NCI-H1694 (cell line): Measurements from ENCODE around the gene BFSP1.

Source experiments
- DNase-seq: peaks from one replicate; lab custom pipeline; 2025; lab: John Stamatoyannopoulos, UW

BFSP1 gene

DNA sequence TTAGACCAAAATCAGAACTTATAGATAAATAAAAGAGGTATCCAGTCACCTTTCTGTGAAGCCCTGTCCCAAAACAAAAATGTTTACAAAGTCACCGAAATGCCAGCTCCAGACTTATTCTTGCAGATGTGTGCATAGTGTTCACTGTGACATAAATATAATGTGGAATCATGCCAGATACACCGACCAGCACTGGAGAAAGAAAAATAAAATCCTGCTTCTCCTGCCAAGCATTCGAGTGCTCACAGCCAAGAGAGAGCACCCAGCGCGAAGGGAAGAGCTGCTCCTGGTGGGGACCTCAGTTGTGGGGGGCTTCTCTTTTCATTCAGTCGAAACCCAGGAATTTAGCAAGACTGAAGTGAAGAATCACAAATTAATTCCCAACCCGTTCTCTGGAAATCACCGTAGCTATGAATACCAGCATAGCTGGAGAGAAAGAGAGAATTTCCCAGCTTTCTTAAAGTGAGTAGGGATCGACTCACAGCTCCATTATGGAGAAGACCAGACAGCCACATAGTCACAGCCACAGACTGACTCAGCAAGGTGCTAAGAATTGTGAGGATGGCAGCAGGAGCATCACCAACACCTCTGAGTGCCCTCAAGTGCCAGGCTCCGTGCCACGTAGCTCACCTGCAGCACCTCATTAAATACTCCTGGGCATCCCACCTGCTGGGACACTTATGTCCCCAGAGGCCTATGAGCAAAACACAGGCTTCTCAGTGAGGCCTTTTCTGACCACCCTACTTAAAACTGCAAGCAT lies 33.2 kb downstream of the BFSP1 start:
- DNase-seq, result no peak

DNA sequence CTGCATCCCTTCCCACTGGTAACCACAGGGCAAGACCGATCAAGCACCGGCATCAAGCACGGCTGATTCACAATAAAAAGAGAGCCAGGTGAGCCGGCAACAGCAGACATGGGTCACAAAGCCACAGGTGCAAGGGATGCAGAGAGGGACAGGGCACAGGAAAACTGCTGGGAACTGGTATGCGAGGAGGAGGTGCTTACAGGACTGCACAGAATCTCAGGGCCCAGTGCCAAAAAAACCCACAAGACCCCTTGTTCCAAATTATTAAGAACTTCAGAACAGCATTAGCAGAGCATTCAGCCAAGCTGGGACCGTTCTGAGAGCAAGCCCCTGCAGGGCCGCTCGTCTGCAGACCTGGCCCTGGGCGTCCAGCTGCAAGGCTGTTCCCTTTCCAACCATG lies 35.4 kb downstream of the BFSP1 start:
- DNase-seq, result no peak

DNA sequence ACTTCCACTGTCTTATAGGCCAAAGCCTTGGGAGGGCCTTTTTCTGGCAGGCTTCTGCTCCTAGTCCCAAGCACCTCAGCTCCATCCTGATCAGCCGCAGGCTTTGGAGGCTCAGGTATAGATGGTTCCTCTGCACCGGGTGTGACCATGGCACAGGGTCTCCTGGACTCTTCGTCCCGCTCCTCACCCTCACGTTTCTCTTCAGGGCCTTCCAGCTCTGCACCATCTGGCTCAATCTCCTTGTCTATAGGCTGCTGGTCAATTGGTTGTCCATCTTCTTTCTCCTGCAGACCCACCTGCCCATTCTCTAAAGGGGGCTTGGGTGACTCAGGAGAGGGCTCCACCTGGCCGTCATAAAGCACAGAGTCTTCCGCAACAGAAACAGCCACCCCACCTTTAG lies 37.0 kb downstream of the BFSP1 start:
- no peak for DNase-seq

DNA sequence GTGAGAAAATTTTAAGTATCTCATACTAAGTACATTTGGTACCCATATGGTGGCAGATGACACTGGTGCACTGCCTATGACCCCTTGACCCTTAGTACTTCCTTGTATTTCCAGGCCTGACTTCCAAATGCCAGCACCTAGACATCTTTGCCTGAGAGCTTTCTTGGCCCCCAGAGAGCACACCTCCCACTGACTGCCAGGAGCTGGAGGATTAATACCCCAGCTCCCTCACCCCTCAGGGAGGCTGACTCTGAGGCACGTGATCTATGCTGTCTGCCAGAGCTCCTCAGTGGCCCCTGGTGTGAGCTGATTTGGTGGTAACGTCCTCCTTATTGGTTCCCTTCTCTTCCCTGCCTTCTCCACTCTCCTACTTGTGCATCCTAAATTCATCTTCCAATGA lies 38.0 kb downstream of the BFSP1 start:
- no peak for DNase-seq

DNA sequence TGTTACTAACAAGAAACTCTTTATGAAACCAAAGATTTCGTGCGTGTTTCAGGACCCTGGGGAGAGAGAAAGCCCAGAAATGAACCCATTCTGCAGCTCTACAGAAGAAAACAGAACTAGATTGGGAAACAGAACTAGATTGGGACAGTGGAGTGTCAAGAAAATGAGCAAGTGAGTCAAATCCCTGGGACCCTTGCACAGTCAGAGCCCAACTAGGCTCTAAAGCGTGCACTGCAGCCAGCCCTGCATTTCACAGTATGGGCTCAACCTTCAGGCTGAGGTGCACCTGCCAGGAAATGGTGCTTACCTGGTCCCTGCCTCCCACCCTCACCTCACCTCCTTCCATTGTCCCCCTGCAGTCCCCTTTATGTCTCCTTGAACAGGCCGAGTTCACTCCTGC lies 39.7 kb downstream of the BFSP1 start:
- no peak for DNase-seq

DNA sequence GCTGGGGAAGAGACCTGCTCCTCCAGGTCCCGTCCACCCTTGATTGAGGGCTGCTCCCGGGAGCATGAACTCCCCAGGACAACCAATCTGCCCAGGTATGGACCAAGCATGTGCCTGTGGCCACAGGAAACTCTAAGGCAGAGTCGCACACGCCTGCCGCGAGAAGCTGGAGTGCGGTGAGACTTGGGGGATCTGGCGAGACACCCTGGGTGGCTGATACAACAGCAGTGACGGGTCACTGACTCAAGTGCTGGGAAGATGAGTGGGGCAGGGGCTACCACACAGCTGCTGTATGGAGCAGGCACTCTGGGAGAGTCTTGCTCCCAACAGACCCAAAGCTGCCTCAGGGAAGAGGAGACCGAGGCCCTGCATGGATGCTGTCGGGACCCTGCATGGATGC lies 40.1 kb downstream of the BFSP1 start:
- DNase-seq, result no peak

DNA sequence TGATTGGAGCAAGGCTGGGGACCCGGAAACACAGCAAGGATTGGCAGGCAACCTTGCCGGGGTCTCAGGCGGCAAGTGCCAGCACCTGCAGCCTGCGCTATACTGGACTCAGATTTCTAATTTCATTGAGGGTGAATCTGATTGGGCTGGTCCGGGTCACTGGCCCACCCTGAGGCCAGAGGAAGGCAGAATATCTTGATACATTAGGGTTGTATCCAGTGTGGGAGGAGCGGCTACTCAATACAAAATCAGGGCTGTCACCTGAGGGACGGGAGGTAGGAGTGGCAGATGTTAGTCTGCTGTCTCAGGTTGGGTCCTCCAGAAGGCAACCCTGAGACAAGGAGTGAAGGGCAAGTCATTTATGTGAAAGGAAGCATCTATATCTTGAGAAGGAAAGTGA lies 40.7 kb downstream of the BFSP1 start:
- no peak for DNase-seq

DNA sequence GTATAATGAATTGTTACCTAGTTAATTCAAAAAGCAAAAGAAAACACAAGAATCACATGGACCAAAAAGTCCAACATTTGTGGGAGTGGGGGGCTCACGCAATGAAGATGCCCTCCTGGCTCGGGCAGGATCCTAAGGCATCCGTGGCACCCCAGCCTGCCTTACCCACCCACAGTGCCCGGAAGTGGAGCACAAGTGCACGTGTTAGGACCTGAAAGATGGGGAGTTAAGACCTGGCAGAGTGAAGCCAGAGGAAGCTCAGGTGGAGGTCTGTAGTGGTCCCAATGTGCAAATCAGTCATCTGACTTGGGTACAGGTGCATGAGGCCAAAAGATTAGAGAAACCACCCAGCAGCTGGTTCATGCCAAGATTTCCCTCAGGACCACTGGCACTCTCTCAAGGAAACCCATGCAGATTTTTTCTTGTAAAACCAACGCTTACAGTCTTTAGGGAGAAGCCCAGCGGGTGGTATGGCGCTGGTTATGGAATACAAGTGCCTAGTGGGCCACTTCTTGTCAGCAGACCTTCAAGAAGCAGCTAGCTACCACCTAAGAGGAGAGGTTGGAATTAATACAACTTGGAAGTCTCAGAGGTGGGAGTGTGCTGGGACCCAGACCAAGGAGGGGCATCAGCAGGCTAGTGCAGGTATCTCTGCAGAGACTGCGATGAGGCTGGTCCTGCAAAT lies 42.1 kb downstream of the BFSP1 start:
- DNase-seq, result no peak

DNA sequence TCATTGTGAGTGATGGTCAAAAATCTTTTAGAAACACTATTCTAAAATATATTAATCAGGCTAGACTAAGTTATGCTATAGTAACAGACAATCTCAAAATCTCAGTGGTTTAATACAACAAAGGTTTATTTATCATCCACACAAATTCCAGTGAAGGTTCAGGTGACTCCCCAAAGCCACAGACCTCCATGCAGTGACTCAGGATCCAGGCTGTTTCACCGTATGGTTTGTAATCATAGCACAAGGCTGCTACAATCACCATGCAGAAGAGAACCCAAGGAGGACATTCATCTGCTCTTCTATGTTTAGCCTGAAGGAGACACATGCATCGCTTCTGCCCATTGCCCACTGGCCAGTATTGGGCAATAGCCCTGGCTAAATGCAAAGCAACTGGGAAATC lies 46.2 kb downstream of the BFSP1 start:
- DNase-seq, result no peak

DNA sequence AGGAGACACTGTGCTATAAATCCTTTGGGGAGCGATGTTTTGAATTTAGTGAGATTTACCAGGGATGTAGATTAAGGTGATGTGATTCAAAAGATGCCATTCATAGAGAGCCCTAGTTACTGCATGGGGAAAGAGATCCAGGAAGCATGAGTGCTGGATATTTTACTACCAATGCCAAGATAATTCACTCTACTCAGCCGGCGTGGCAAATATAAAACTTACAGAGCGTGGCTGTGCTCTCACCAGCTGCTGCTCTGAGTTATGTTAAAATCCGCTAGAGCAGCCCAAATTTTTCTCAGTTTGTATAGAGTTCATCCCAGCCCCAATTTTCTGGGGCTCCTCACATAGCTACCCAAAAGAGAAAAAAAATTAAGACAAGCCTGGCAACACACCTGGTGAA lies 48.6 kb downstream of the BFSP1 start:
- DNase-seq, result peak; percentile 37

DNA sequence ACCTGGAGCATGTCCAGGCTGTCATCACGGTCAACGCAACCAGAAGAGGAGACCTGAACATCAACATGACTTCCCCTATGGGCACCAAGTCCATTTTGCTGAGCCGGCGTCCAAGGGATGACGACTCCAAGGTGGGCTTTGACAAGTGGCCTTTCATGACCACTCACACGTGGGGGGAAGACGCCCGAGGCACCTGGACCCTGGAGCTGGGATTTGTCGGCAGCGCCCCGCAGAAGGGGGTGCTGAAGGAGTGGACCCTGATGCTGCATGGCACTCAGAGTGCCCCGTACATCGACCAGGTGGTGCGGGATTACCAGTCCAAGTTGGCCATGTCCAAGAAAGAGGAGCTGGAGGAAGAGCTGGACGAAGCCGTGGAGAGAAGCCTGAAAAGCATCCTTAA lies 49.5 kb downstream of the BFSP1 start:
- no peak for DNase-seq

DNA sequence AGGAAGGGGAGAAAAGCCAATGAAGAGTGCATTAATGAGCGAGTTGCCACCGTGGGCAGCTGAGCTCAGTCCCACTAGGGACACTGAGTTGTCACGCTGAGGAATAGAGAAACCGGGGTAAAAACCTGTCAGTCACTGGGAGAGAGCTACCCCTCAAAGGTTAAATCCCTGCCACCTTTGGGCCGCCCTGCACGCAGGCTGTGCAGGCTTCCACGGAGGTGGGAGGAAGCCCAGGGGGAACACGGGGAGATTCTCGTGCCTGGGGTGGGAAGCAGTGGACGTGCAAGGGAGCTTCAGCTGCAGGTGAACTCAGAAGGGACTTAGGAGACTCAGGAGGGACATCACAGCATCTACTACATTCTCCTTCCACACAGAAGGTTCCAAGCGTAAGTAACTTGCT lies 50.5 kb downstream of the BFSP1 start:
- no peak for DNase-seq

DNA sequence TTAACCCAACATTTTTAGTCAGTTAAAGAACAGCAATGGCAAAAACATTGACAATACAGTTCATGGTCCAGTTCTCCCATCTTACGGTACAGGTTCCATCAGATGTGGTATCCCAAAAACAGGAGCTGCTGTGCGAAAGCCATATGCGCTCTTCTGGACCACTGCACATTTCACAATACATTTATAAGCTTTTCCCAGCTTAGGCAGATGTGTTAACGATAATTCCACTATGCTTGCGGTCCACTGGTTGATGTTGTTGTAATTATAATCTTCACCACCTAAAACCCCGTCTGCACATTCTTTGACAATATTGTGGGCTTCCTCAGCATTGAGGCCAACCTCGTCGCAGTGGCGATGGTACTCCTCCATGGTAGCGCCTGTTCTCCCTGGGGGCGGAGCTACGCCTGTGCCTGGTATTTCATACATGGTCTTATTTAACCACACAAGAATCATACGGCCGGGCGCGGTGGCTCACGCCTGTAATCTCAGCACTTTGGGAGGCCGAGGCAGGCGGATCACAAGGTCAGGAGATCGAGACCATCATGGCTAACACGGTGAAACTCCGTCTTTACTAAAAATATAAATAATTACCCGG lies 52.0 kb downstream of the BFSP1 start:
- DNase-seq, result peak; percentile 82

DNA sequence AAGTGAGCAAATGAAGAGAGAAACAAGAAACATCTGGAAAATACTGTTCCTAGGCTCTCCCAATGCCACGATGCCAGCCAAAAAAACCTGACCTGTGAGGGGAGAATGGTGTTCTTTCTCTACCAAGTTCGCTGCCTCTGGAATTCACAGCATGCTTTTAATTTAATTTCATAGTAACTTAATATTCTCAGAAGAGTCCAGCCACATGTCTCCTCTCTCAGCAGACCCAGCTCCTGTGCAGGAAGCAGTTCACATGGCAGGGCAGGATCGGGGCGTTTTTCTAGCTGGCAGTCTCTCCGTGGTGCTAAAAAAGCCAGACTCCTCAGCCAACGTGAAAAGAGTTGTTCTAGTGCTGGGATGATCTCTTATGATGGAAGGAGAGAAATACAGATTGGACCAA lies 57.5 kb downstream of the BFSP1 start:
- DNase-seq, result no peak

DNA sequence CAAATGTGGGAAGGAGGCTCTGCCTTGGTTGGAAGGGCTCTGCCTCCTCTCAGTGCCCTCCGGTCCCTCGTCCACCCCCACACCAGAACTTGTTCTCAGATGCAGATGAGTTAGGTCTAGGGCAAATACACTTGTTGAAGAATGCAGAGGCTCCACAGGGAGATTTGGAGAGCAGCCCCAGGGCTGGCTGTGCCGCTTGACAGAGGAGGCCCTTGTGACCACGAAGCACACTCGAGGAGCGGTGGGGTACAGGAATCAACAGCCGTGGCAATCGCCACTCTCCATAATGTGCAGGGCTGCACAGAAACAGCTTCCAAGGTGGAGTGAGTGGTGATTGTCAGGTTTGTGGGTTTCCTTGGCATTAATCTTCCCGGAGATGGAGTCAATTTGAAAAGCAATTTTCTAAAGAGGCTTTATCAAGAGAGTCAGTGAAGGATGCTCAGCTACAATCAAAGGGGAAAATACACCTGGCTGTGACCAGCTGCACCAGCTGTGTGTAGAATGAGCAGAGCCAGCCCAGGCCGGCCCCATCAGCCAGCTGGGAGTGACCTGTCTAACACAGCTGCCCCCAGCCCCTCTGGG lies 59.5 kb downstream of the BFSP1 start:
- DNase-seq, result no peak

DNA sequence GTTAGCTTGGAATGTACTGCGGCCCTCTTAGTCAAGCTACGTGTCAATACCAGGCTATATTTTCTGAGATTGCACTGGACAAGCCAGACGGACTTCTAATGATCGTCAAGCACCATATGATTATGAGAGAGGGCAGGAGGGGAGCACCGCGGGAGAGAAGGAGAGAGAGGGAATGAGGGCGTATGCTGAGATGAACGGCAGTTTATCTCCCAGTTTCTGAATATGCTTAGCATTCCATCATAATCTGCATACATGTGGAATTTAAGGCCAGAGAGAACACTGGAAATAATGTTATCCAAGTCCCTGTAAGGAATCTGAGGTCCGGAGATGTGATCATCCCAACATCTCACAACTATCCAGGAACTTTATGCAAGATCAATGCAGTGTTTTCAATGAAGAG lies 60.2 kb downstream of the BFSP1 start:
- DNase-seq, result no peak

DNA sequence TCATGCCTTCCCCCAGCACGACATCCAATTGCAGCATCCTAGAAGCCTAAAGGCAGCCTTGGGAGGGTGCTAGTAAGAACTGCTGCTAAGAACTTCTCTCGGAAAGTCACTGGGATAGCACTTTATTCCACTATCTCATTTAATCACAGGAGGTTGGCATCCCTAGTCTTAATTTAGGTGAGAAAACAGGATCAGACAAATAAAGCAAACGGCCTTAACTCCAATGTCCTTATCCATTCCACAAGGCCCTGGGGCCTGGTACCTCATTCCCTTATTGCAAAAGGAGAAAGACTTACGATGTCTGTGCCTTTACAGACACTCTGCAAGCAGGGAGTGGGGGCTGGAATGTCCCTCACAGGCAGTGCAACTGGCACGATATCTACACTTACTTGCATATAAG lies 60.7 kb downstream of the BFSP1 start:
- DNase-seq, result no peak

DNA sequence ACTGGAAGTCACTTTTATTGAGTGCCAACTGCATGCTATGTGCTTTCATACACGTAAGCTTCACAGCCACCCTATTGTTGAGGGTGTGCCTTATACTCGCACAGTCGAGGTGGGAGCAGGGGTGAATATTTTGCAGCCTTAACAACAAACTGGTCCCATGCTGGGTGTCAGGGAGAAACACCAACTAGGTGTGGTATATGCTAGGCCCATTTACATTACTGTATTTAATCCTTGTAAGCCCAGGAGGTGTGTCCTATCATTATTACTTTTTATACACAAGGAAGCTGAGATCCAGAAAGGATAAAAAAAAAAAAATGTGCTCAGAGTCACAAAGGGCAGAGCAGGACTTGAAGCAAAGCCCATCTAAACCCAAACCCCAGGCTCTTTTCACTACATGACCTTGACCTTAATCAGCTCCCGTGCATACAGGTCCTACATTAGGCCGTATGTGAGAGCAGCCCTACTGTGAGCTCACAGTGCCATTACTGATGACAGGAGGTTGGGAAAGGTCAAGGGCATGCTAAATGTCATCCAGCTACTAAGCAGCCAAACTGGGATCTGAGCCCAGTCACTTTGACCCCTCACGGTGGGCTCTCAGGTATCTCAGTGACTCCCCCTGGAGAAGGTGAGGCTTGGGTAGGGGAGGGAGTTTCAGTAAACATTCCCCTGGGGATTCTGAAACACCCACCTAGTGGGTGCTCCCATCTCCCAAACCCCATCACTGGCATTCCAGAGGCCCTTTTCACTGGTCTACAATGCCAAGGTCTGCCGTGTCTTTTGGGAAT lies 61.7 kb downstream of the BFSP1 start:
- DNase-seq, result no peak

DNA sequence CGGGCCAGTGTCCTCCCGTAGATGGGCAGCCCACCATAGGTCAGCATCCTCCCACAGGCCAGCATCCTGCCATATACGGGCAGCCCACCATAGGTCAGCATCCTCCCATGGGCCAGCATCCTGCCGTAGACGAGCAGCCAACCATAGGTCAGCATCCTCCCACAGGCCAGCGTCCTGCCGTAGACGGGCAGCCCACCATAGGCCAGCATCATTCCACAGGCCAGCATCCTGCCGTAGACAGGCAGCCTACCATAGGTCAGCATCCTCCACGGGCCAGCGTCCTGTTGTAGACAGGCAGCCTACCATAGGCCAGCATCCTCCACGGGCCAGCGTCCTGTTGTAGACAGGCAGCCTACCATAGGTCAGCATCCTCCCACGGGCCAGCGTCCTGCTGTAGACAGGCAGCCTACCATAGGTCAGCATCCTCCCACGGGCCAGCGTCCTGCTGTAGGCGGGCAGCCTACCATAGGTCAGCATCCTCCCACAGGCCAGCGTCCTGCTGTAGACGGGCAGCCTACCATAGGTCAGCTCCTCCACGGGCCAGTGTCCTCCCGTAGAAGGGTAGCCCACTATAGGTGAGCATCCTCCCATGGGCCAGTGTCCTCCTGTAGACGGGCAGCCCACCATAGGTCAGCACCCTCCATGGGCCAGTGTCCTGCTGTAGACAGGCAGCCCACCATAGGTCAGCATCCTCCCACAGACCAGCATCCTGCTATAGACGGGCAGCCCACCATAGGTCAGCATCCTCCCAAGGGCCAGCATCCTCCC lies 62.9 kb downstream of the BFSP1 start:
- no peak for DNase-seq

DNA sequence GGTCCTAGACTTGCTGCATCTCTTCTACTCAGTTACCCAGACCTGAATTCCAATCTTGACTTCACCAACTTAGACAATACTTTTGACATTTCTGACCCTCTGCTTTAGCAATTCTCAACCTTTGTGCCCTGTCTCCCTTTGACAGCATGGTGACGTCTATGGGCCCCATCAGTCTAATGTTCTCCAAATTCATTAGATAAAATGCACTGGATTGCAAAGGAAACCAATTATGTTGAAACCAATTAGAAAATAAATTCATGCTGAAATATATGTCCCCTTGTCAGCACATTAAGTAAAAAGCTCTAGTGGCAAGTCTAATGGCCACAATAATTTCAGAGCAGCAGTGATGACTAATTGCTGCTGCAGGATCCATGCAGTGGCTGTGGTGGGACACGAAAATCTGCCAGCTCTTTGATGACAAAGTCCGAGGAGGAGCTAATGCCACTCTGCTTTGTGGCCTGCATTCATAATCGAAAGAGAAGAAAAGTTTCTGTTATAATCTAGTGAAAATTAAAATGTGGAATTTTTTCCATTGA lies 64.0 kb downstream of the BFSP1 start:
- DNase-seq, result no peak

DNA sequence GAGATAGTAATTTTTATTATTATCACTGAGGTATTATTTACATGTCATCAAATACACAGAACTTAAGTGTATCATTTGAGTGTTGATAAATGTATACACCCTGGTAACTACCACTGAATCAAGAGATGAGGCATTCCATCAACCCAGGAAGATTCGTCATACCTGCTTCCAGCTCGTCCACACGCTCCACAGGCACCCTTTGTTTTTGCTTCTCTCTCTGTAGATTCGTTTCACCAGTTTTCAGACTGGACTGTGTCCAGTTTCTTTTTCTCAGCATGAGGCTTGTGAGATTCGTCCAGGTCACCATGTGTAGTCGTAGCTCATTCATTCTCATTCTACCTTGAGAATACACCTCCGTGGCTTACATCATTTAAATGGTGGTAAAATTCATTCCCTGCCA lies 64.5 kb downstream of the BFSP1 start:
- DNase-seq, result no peak
